HepG2 (cell line): Measurements from ENCODE around the gene CCDC88B. TPM values are rescaled to one million over a fixed set of nuclear protein-coding genes. Genes with fewer than 3 reads are reported as not detected.

Experiments
- CBX2 ChIP-seq, 2 experiments: fragments of 200-600 bp in 1 of 2; sonication (generic); formaldehyde crosslinking in 1 of 2; IDR thresholded peaks; 2 replicates each; pipeline versions ENCODE4 v1.7.0 to v1.8.1; 2018 to 2022; ENCODE audit warnings: low read depth in 2 of 2, low read length in 1 of 2, mild to moderate bottlenecking in 1 of 2, missing genetic modification reagents in 1 of 2
- HNRNPK ChIP-seq: fragments of 200-400 bp; formaldehyde crosslinking; IDR thresholded peaks from 2 replicates; pipeline ENCODE4 v1.6.1; 2018; ENCODE audit warnings: low read length, low read depth, moderate library complexity, mild to moderate bottlenecking; ENCODE audit not compliant: poor library complexity, severe bottlenecking
- IKZF4 ChIP-seq: sonication (generic); formaldehyde crosslinking; IDR thresholded peaks from 2 replicates; pipeline ENCODE4 v1.5.1; 2020; ENCODE audit warnings: borderline replicate concordance, mild to moderate bottlenecking, low read depth, missing genetic modification reagents; ENCODE audit errors: not compliant biosample characterization
- NFATC3 ChIP-seq: sonication (generic); formaldehyde crosslinking; IDR thresholded peaks from 2 replicates; pipeline ENCODE4 v1.5.1; 2020; ENCODE audit warnings: mild to moderate bottlenecking, missing genetic modification reagents
- NR2F1 ChIP-seq, 2 experiments: fragments of 450-650 bp in 1 of 2; formaldehyde crosslinking in 1 of 2; IDR thresholded peaks; 2 replicates each; pipeline versions ENCODE4 v1.5.0 to v1.6.1; 2016 to 2020; ENCODE audit warnings: mild to moderate bottlenecking in 1 of 2, missing compliant biosample characterization in 1 of 2, missing genetic modification reagents in 1 of 2, moderate library complexity in 1 of 2
- PRPF4 ChIP-seq: fragments of 200-400 bp; formaldehyde crosslinking; IDR thresholded peaks from 2 replicates; pipeline ENCODE4 v1.6.1; 2016; ENCODE audit warnings: low read length, low read depth; ENCODE audit not compliant: poor library complexity, severe bottlenecking
- SMARCC2 ChIP-seq: fragments of 450-650 bp; IDR thresholded peaks from 2 replicates; pipeline ENCODE4 v1.6.1; 2017; ENCODE audit warnings: antibody characterized with exemption, mild to moderate bottlenecking
- SOX5 ChIP-seq: IDR thresholded peaks from 2 replicates; pipeline ENCODE4 v1.6.1; 2016; ENCODE audit warnings: borderline replicate concordance
- XRCC5 ChIP-seq: fragments of 200-400 bp; formaldehyde crosslinking; optimal IDR thresholded peaks from 2 replicates; pipeline ENCODE3; 2017; ENCODE audit warnings: mild to moderate bottlenecking, low read length
- ZHX2 ChIP-seq, 2 experiments: sonication (generic) in 1 of 2; formaldehyde crosslinking in 1 of 2; IDR thresholded peaks; 2 replicates each; pipeline versions ENCODE4 v1.6.1 to v1.9.0; 2014 to 2022; ENCODE audit warnings: antibody characterized with exemption in 1 of 2, borderline replicate concordance in 1 of 2, inconsistent platforms in 1 of 2, low read depth in 1 of 2, missing genetic modification reagents in 1 of 2
- ZNF138 ChIP-seq: sonication (generic); formaldehyde crosslinking; IDR thresholded peaks from 2 replicates; pipeline ENCODE4 v1.5.0; 2020; ENCODE audit warnings: mild to moderate bottlenecking, low read depth, missing genetic modification reagents
- ZNF432 ChIP-seq: sonication (generic); formaldehyde crosslinking; IDR thresholded peaks from 2 replicates; pipeline ENCODE4 v1.5.0; 2020; ENCODE audit warnings: missing genetic modification reagents, mild to moderate bottlenecking, borderline replicate concordance
- ZNF446 ChIP-seq: sonication (generic); formaldehyde crosslinking; IDR thresholded peaks from 2 replicates; pipeline ENCODE4 v1.5.0; 2020; ENCODE audit warnings: mild to moderate bottlenecking, missing genetic modification reagents
- ZNF572 ChIP-seq: sonication (generic); formaldehyde crosslinking; IDR thresholded peaks from 2 replicates; pipeline ENCODE4 v1.5.1; 2020; ENCODE audit warnings: mild to moderate bottlenecking, missing genetic modification reagents
- polyA plus RNA-seq, 8 experiments: library from polyadenylated mRNA; depleted of rRNA in 3 of 8; stranded (reverse) in 7 of 8; unstranded in 1 of 8; fragments of >200 nt; fragmentation: Illumina TruSeq in 4 of 8; extraction: Trizol in 4 of 8; gene quantifications; 2 replicates each; pipeline versions ENCODE4 v1.2.1 to v1.2.3, GENCODE V29; 2011 to 2016; ENCODE audit warnings: low read depth in 4 of 8, missing spikeins in 1 of 8, mixed read lengths in 1 of 8; ENCODE audit not compliant: insufficient read depth in 1 of 8
- total RNA-seq, 5 experiments: library from RNA; depleted of rRNA; stranded (reverse); fragments of >200 nt; fragmentation: Illumina TruSeq; extraction: Trizol; gene quantifications; 2 replicates each; pipeline ENCODE4 v1.2.3, GENCODE V29; 2016; ENCODE audit warnings: low read depth in 1 of 5
- TF ChIP-seq, protein P1 (sequence below): sonication (generic); formaldehyde crosslinking; IDR thresholded peaks from 2 replicates; pipeline ENCODE4 v1.4.0; 2020; ENCODE audit warnings: missing genetic modification reagents
- TF ChIP-seq, protein P2 (sequence below): sonication (generic); formaldehyde crosslinking; conservative IDR thresholded peaks from 2 replicates; pipeline ENCODE4 v1.8.0; 2022; ENCODE audit warnings: mild to moderate bottlenecking, moderate library complexity, missing genetic modification reagents

The CCDC88B gene
- total and polyA plus RNA-seq, 2 of the 13 experiments (the other 11 are each of a cell fraction or from before 2014, with no cell fraction given) = 3.6 to 4.8 TPM

DNA sequence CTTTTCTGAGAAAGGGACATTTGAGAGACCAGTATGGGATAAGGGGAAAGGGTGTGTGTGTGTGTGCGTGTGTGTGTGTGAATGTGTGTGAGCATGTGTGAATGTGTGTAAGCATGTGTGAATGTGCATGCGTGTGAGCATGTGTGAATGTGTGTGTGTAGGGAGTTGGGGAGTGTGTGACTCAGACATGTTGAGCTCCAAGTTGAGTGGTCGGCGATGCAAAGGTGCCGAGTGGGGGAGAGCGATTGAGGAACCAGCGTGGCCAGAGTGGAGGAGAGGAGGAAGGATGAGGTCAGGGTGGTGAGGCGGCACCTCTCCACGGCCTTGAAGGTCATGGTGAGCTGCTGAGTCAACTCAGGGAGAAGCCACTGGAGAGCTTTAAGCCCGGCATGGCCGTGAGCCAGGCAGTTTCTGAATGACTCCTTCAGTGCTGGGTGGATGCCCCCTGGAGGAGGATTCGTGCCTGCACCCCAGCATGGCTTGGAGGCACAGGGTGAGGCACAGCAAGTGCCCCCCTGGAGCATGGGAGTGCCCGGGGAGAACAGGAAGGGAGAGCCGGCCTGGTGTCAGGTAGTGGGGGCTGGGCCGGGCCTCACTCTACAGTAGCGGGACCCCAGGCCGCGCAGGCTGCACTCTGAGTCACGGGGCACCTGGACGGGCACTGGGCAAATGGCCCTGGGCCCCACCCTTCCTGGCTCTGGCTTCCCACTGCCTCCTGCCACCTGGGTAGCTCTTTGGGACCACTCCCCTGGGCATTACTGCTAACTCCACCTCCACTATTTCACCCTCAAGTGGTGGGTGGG is 8.2 kb upstream of the CCDC88B start (continued):
- no peak for TF ChIP-seq SMARCC2
- TF ChIP-seq CBX2 (IDR thresholded peaks at IDR 0.05; ENCODE audit: low read depth, low read length) = no peak
- TF ChIP-seq CBX2 (CRISPR knock-in tag; IDR thresholded peaks at IDR 0.05; ENCODE audit: low read depth) = no peak
- no peak for TF ChIP-seq ZNF432 (CRISPR knock-in tag)
- TF ChIP-seq SOX5 (CRISPR knock-in tag) = no peak
- TF ChIP-seq ZNF446 (CRISPR knock-in tag) = no peak
- no peak for TF ChIP-seq ZNF138
- TF ChIP-seq NR2F1 (CRISPR knock-in tag; IDR thresholded peaks at IDR 0.05) = no peak
- TF ChIP-seq IKZF4 (CRISPR knock-in tag) = no peak
- TF ChIP-seq PRPF4 = no peak
- peak; percentile 82 for TF ChIP-seq XRCC5
- no peak for TF ChIP-seq HNRNPK
- TF ChIP-seq, protein P1, sequence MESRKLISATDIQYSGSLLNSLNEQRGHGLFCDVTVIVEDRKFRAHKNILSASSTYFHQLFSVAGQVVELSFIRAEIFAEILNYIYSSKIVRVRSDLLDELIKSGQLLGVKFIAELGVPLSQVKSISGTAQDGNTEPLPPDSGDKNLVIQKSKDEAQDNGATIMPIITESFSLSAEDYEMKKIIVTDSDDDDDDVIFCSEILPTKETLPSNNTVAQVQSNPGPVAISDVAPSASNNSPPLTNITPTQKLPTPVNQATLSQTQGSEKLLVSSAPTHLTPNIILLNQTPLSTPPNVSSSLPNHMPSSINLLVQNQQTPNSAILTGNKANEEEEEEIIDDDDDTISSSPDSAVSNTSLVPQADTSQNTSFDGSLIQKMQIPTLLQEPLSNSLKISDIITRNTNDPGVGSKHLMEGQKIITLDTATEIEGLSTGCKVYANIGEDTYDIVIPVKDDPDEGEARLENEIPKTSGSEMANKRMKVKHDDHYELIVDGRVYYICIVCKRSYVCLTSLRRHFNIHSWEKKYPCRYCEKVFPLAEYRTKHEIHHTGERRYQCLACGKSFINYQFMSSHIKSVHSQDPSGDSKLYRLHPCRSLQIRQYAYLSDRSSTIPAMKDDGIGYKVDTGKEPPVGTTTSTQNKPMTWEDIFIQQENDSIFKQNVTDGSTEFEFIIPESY = no peak
- no peak for TF ChIP-seq ZNF572 (CRISPR knock-in tag)
- TF ChIP-seq NFATC3 (CRISPR knock-in tag) = no peak
- TF ChIP-seq, protein P2, sequence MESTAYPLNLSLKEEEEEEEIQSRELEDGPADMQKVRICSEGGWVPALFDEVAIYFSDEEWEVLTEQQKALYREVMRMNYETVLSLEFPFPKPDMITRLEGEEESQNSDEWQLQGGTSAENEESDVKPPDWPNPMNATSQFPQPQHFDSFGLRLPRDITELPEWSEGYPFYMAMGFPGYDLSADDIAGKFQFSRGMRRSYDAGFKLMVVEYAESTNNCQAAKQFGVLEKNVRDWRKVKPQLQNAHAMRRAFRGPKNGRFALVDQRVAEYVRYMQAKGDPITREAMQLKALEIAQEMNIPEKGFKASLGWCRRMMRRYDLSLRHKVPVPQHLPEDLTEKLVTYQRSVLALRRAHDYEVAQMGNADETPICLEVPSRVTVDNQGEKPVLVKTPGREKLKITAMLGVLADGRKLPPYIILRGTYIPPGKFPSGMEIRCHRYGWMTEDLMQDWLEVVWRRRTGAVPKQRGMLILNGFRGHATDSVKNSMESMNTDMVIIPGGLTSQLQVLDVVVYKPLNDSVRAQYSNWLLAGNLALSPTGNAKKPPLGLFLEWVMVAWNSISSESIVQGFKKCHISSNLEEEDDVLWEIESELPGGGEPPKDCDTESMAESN (CRISPR knock-in tag) = 0 out of 2 replicates have a peak, but pooled peaks have one; percentile 27
- TF ChIP-seq ZHX2 (IDR thresholded peaks at IDR 0.05; ENCODE audit: low read depth) = no peak
- no peak for TF ChIP-seq ZHX2 (CRISPR knock-in tag; IDR thresholded peaks at IDR 0.05; ENCODE audit: borderline replicate concordance)
